Natural killer cell (primary cell): Measurements from ENCODE around the gene MAPK8IP2. TPM values are rescaled to one million over a fixed set of nuclear protein-coding genes. Genes with fewer than 3 reads are reported as not detected.

Experiments used
- ATAC-seq, 3 donors: fragments of 150-1000 bp in 2 of 3; fragments of 200-7000 bp in 1 of 3; cut with Tn5 transposase; 1 replicate in 1 of 3; 2 replicates in 2 of 3; pipeline ENCODE4 v1.10.0; 2021; ENCODE audit warnings: mild to moderate bottlenecking in 2 of 3, moderate library complexity in 2 of 3
- DNase-seq, 2 donors: peaks; one replicate each; pipeline versions ENCODE4 v3.0.0 to v3.0.0-alpha.2; 2013 to 2021; ENCODE audit warnings: mixed read lengths in 1 of 2
- H3K27ac ChIP-seq: one replicate; pipeline ENCODE4 v1.5.1; 2013; ENCODE audit warnings: mild to moderate bottlenecking, low read length
- H3K27me3 ChIP-seq: one replicate; pipeline ENCODE4 v1.6.1; 2013; ENCODE audit warnings: low read length; ENCODE audit not compliant: control insufficient read depth, insufficient read depth
- H3K36me3 ChIP-seq: one replicate; pipeline ENCODE4 v1.6.1; 2013; ENCODE audit warnings: low read length; ENCODE audit not compliant: control insufficient read depth, insufficient read depth
- H3K4me1 ChIP-seq: one replicate; pipeline ENCODE4 v1.6.1; 2013; ENCODE audit warnings: low read length; ENCODE audit not compliant: control insufficient read depth, insufficient read depth
- H3K4me3 ChIP-seq: one replicate; pipeline ENCODE4 v1.5.1; 2013; ENCODE audit warnings: low read length
- H3K9me3 ChIP-seq: one replicate; pipeline ENCODE4 v1.6.1; 2013; ENCODE audit warnings: low read length; ENCODE audit not compliant: control insufficient read depth, insufficient read depth
- H3K27ac Mint-ChIP-seq, 2 donors: one replicate each; pipeline ENCODE4 v1.8.0; 2022; ENCODE audit warnings: mild to moderate bottlenecking in 2 of 2, mixed read lengths in 2 of 2, moderate library complexity in 1 of 2
- H3K27me3 Mint-ChIP-seq, 2 donors: one replicate each; pipeline ENCODE4 v1.8.0; 2022; ENCODE audit warnings: low read depth in 2 of 2, mixed read lengths in 2 of 2
- H3K36me3 Mint-ChIP-seq: one replicate; pipeline ENCODE4 v1.8.0; 2022; ENCODE audit warnings: mixed read lengths
- H3K4me1 Mint-ChIP-seq, 2 donors: one replicate each; pipeline ENCODE4 v1.8.0; 2022; ENCODE audit warnings: mixed read lengths in 2 of 2
- H3K4me3 Mint-ChIP-seq: one replicate; pipeline ENCODE4 v1.8.0; 2022; ENCODE audit warnings: mild to moderate bottlenecking, moderate library complexity, mixed read lengths
- H3K9me3 Mint-ChIP-seq, 2 donors: one replicate each; pipeline ENCODE4 v1.8.0; 2022; ENCODE audit warnings: mixed read lengths in 2 of 2
- CTCF ChIP-seq: fragments of 200-600 bp; IDR thresholded peaks from one replicate; pipeline ENCODE4 v1.8.0; 2022; ENCODE audit warnings: antibody characterized with exemption
- WGBS: methylation state at CpG from one replicate; pipeline ENCODE4 v1.1.7; 2013; ENCODE audit warnings: missing lambda C conversion rate; ENCODE audit not compliant: insufficient coverage; 5-methylcytosine and 5-hydroxymethylcytosine counted together
- intact Hi-C: fragments of 100-400 bp; cut with micrococcal nuclease; formaldehyde crosslinking; loops from one replicate; pipeline ENCODE4 v1.14.2; 2022
- total RNA-seq, 4 donors: library from RNA; stranded (reverse); fragments of 120-200 nt in 1 of 4; gene quantifications; one replicate each; pipeline versions ENCODE4 v1.2.3 to v1.2.4, GENCODE V29; 2013 to 2022

MAPK8IP2 gene
- total RNA-seq, 3 donors from 2014 or later (not counting 1 experiment from before 2014, with no cell fraction given) = 0.14 to 0.26 (median 0.18) TPM

- ATAC-seq = no peak
- Mint-ChIP-seq H3K4me1 (peaks cover 0 to 16% of the 10 kb centered on the region in 2 donors), H3K9me3 (no peaks in the 10 kb centered on the region), H3K27ac (no peak overlapping the region), H3K36me3 (no peaks in the 10 kb centered on the region), H3K27me3 (peaks cover 0 to 3% of the 10 kb centered on the region in 2 donors), H3K4me3 (no peak overlapping the region)
- no peak overlapping the region for H3K27ac ChIP-seq
- no peak for TF ChIP-seq CTCF
- 83% methylated on average over 5 of the region's 5 CpGs for WGBS
- no peaks in the 10 kb centered on the region for H3K36me3 ChIP-seq
- no peaks in the 10 kb centered on the region for H3K27me3 ChIP-seq
- no peaks in the 10 kb centered on the region for H3K9me3 ChIP-seq
- intact Hi-C loops = no loop called here
- DNase-seq = no peak
- H3K4me1 ChIP-seq = peaks cover 16% of the 10 kb centered on the region
- H3K4me3 ChIP-seq = no peak overlapping the region
Observed at GRCh38 chr22:50586416-50586815, 14.2 kb upstream of the MAPK8IP2 start.

GRCh38 chr22:50587407-50587806 lies 13.2 kb upstream of the MAPK8IP2 start:
- Mint-ChIP-seq H3K4me3 (no peak overlapping the region), H3K27me3 (peaks cover 0 to 3% of the 10 kb centered on the region in 2 donors), H3K36me3 (no peaks in the 10 kb centered on the region), H3K9me3 (no peaks in the 10 kb centered on the region), H3K4me1 (peaks cover 0 to 11% of the 10 kb centered on the region in 2 donors), H3K27ac (no peak overlapping the region)
- no peaks in the 10 kb centered on the region for H3K36me3 ChIP-seq
- WGBS = 99% methylated on average over 5 of the region's 5 CpGs
- TF ChIP-seq CTCF = no peak
- ATAC-seq = no peak
- H3K4me1 ChIP-seq = peaks cover 9% of the 10 kb centered on the region
- no peak overlapping the region for H3K27ac ChIP-seq
- no peaks in the 10 kb centered on the region for H3K27me3 ChIP-seq
- no peak overlapping the region for H3K4me3 ChIP-seq
- no peaks in the 10 kb centered on the region for H3K9me3 ChIP-seq
- DNase-seq = no peak
- intact Hi-C loops = no loop called here

- Histone ChIP-seq H3K9me3 (no peaks in the 10 kb centered on the region), H3K36me3 (no peaks in the 10 kb centered on the region), H3K27ac (no peak overlapping the region), H3K27me3 (peaks cover 11% of the 10 kb centered on the region), H3K4me3 (no peak overlapping the region), H3K4me1 (peaks cover 4% of the 10 kb centered on the region)
- H3K4me1 Mint-ChIP-seq = no peaks in the 10 kb centered on the region
- H3K27ac Mint-ChIP-seq = no peak overlapping the region
- ATAC-seq (no peak), DNase-seq (no peak)
- peaks cover 8 to 14% of the 10 kb centered on the region in 2 donors for H3K27me3 Mint-ChIP-seq
- no peaks in the 10 kb centered on the region for H3K9me3 Mint-ChIP-seq
- intact Hi-C loops = no loop called here
- 82% methylated on average over 3 of the region's 3 CpGs for WGBS
- TF ChIP-seq CTCF = no peak
- no peak overlapping the region for H3K4me3 Mint-ChIP-seq
- peaks cover 11% of the 10 kb centered on the region for H3K36me3 Mint-ChIP-seq
Observed at GRCh38 chr22:50595189-50595588, 5.4 kb upstream of the MAPK8IP2 start.

- ATAC-seq = no peak
- Histone ChIP-seq H3K36me3 (no peaks in the 10 kb centered on the region), H3K4me3 (no peak overlapping the region), H3K9me3 (no peaks in the 10 kb centered on the region), H3K27ac (no peak overlapping the region), H3K27me3 (peaks cover 20% of the 10 kb centered on the region), H3K4me1 (peaks cover 8% of the 10 kb centered on the region)
- H3K27ac Mint-ChIP-seq = no peak overlapping the region
- H3K9me3 Mint-ChIP-seq = no peaks in the 10 kb centered on the region
- H3K27me3 Mint-ChIP-seq = peaks cover 16 to 17% of the 10 kb centered on the region in 2 donors
- H3K4me1 Mint-ChIP-seq = peaks cover 0 to 7% of the 10 kb centered on the region in 2 donors
- no peak for DNase-seq
- intact Hi-C loops = no loop called here
- TF ChIP-seq CTCF = no peak
- 93% methylated on average over 5 of the region's 5 CpGs for WGBS
- H3K4me3 Mint-ChIP-seq = no peak overlapping the region
- H3K36me3 Mint-ChIP-seq = peaks cover 11% of the 10 kb centered on the region
Observed at GRCh38 chr22:50597097-50597496, 3.5 kb upstream of the MAPK8IP2 start.
